H1 (cell line): ENCODE results near the gene PDK2. TPM values are rescaled to one million over a fixed set of nuclear protein-coding genes. Genes with fewer than 3 reads are reported as not detected.
A peak's percentile ranks its signal among the peaks of the same experiment; 100 is the strongest.

ENCODE experiments used
- BACH1 ChIP-seq: IDR thresholded peaks from 2 replicates; pipeline ENCODE4 v1.6.1; 2012; ENCODE audit warnings: low read length, improper control_type of control experiment
- FOSL1 ChIP-seq: IDR thresholded peaks from 2 replicates; pipeline ENCODE4 v1.6.1; 2011; ENCODE audit warnings: mild to moderate bottlenecking, low read depth, low read length, moderate library complexity; ENCODE audit not compliant: insufficient read depth
- GTF2F1 ChIP-seq: IDR thresholded peaks from 2 replicates; pipeline ENCODE4 v1.6.1; 2012; ENCODE audit warnings: low read depth, low read length, improper control_type of control experiment, borderline replicate concordance
- SP1 ChIP-seq: IDR thresholded peaks from 2 replicates; pipeline ENCODE4 v1.6.1; 2011; ENCODE audit warnings: low read depth, low read length
- polyA plus RNA-seq, 7 experiments: library from polyadenylated mRNA; depleted of rRNA in 3 of 7; stranded (reverse) in 5 of 7; unstranded in 2 of 7; fragments of >200 nt in 5 of 7; fragments of 200-250 nt in 2 of 7; gene quantifications; 1 replicate in 5 of 7; 2 replicates in 1 of 7; 4 replicates in 1 of 7; pipeline versions ENCODE4 v1.2.1 to v1.2.3, GENCODE V29; 2011 to 2013; ENCODE audit warnings: missing spikeins in 2 of 7, mixed read lengths in 2 of 7
- total RNA-seq: library from RNA; stranded (reverse); fragmentation: NEBNext Ultra II Directional; extraction: Animal tissue kit (Norgen Biotek cat#: 25700); gene quantifications from 2 replicates; pipeline ENCODE4 v1.2.1, GENCODE V29; 2021

Gene PDK2
- total and polyA plus RNA-seq, 2 of the 8 experiments (the other 6 are each of a cell fraction or from before 2014, with no cell fraction given) = 18.3 to 121 TPM

DNA sequence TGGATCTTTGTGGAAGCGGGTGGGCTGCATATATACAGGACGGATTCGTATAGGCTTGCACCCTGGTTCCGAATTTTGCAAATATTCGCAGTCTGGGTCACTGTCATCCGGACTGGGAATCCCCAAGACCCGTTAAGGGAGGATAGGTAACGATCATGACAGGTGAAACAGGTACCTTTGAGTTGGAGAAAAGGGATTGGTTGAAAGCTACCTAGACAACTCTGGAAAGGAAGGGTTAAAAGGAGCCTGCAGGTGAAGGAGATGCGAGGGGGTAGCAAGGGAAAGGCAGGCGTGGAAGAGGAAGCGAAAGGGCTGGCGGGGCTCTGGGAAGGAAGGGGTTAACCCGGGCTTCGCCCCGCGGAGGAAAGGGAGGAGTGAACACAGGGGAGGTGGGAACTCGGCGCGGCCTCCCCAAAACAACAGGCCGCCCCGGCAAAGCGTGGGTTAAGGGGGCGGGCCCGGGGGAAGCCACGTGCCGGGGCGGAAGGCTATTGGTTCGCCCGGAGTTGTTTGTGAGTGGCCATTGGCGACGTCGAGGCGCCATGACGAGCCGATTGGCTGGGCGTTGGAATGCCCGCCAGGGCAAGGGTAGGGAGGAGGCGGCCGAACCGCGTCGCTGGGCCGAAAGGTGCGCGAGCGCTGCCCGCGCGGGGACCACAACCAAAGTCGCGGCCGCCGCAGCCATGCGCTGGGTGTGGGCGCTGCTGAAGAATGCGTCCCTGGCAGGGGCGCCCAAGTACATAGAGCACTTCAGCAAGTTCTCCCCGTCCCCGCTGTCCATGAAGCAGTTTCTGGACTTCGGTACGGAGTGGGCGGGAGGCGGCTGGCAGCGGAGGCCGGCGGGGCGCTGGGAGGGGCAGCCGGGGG lies at the start of gene PDK2 (continued):
- TF ChIP-seq BACH1 (0 out of 2 replicates have a peak, but pooled peaks have one; percentile 2), SP1 (peak; percentile 98), FOSL1 (no peak), GTF2F1 (no peak)
